ENCODE data around the gene TCF7.

- TF ChIP-seq EZH2 (IDR thresholded peaks at IDR 0.05) = no peak
- TF ChIP-seq POLR2AphosphoS5 (IDR thresholded peaks at IDR 0.05; ENCODE audit: borderline replicate concordance, low read depth, low read length) = no peak
These were observed 42.8 kb upstream of the TCF7 start for GRCh38 chr5:134071614-134072207.
